Tibial nerve (tissue), 4 donors: Measurements from ENCODE around the gene MUC5B. TPM values are rescaled to one million over a fixed set of nuclear protein-coding genes. Genes with fewer than 3 reads are reported as not detected.

ENCODE experiments used
- DNase-seq, 2 donors: peaks; one replicate each; pipeline ENCODE4 v3.0.0-alpha.2; 2019; ENCODE audit warnings: low spot score in 2 of 2
- H3K27ac ChIP-seq, 4 donors: fragments of 200-600 bp; sonication (generic) in 3 of 4; one replicate each; pipeline ENCODE4 v1.5.1; 2017 to 2019; ENCODE audit warnings: mild to moderate bottlenecking in 1 of 4
- H3K27me3 ChIP-seq, 2 donors: fragments of 200-600 bp; sonication (generic) in 1 of 2; one replicate each; pipeline versions ENCODE4 v1.5.1 to v1.6.0; 2017 to 2019
- H3K36me3 ChIP-seq, 3 donors: fragments of 200-600 bp; sonication (generic); one replicate each; pipeline ENCODE4 v1.5.1; 2018 to 2019
- H3K4me1 ChIP-seq, 4 donors: fragments of 200-600 bp; sonication (generic) in 3 of 4; one replicate each; pipeline ENCODE4 v1.5.1; 2017 to 2019
- H3K4me3 ChIP-seq, 4 donors: fragments of 200-600 bp; sonication (generic) in 3 of 4; one replicate each; pipeline ENCODE4 v1.5.1; 2017 to 2019; ENCODE audit warnings: mild to moderate bottlenecking in 1 of 4, moderate library complexity in 1 of 4
- H3K9me3 ChIP-seq, 4 donors: fragments of 200-600 bp; sonication (generic) in 3 of 4; one replicate each; pipeline ENCODE4 v1.5.1; 2017 to 2019
- CTCF ChIP-seq, 5 experiments: fragments of 200-600 bp in 3 of 5; fragments of 450-650 bp in 2 of 5; sonication (generic) in 3 of 5; IDR thresholded peaks; one replicate each; pipeline ENCODE4 v1.5.1; 2016 to 2019; ENCODE audit warnings: antibody characterized with exemption in 5 of 5, mild to moderate bottlenecking in 3 of 5, moderate library complexity in 2 of 5
- EP300 ChIP-seq, 2 donors: sonication (generic); formaldehyde crosslinking; IDR thresholded peaks; one replicate each; pipeline ENCODE4 v1.6.1; 2017; ENCODE audit warnings: antibody characterized with exemption in 2 of 2, mild to moderate bottlenecking in 1 of 2
- POLR2A ChIP-seq, 2 donors: fragments of 450-650 bp; IDR thresholded peaks; one replicate each; pipeline ENCODE4 v1.6.1; 2017; ENCODE audit warnings: antibody characterized with exemption in 2 of 2, mild to moderate bottlenecking in 2 of 2, moderate library complexity in 2 of 2
- WGBS, 2 donors: methylation state at CpG; one replicate each; pipeline ENCODE4 v1.1.5; 2018; 5-methylcytosine and 5-hydroxymethylcytosine counted together
- total RNA-seq, 4 donors: library from RNA; depleted of rRNA; stranded (reverse); fragments of >200 nt; gene quantifications; one replicate each; pipeline ENCODE4 v1.1.0, GENCODE V29; 2016

Gene MUC5B
- total RNA-seq, 4 donors from 2014 or later, result under 0.01 to 0.22 TPM; not detected in 2

DNA sequence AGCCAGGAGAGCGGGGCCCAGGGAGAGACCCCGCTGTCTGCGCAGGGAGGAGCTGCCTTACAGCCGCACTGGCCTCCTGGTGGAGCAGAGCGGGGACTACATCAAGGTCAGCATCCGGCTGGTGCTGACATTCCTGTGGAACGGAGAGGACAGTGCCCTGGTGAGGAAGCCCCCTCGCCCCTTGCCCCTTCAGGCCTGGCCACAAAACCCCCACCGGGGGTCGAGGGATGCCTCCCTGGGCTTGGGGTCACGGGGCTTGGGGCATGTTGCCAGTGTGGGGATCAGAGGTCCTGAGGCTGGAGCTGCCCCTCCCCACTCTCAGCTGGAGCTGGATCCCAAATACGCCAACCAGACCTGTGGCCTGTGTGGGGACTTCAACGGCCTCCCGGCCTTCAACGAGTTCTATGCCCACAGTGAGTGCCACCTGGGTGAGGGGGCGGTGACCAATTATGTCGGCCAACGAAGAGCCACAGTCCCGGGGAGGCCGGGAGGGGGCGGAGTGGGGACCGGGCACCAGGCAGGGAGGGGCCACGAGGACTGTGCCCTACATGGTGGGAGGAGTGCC, 4.2 kb downstream of the MUC5B start:
- H3K4me1 ChIP-seq, result peaks cover 0 to 29% (median 0%) of the 10 kb centered on the region in 4 donors
- no peak for DNase-seq
- no peaks in the 10 kb centered on the region for H3K36me3 ChIP-seq
- no peak for TF ChIP-seq EP300 (IDR thresholded peaks at IDR 0.05)
- TF ChIP-seq POLR2A (IDR thresholded peaks at IDR 0.05), result no peak
- TF ChIP-seq CTCF (IDR thresholded peaks at IDR 0.05), result no peak
- no peak overlapping the region for H3K4me3 ChIP-seq
- H3K9me3 ChIP-seq, result no peaks in the 10 kb centered on the region
- H3K27me3 ChIP-seq, result peaks cover 0 to 28% of the 10 kb centered on the region in 2 donors
- WGBS, 2 donors, result 48 to 58% methylated on average over 7 to 9 of the region's 23 CpGs
- no peak overlapping the region for H3K27ac ChIP-seq

DNA sequence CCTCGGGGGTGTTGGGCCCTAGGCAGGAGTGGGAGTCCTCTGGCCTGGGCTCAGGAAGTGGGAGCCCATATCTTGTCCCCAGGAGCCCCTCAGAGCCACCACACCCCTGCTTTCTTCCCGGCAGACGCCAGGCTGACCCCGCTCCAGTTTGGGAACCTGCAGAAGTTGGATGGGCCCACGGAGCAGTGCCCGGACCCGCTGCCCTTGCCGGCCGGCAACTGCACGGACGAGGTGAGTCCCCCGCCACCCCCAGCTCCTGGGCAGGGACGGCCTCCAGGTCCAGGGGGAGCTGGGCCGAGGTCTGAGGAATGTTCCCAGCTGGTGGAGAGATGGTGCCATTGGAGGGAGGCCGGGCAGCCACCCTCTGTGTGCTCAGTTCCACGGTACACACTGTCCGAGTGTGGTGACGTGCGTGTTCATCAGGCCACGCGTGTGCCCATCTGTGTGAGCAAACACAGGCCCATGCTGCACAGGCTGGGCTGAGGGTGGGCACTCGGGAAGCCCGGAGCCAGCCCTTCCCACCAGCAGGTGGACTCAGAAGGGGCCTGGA, 4.8 kb downstream of the MUC5B start:
- Histone ChIP-seq H3K36me3 (no peaks in the 10 kb centered on the region), H3K27me3 (peaks cover 0 to 25% of the 10 kb centered on the region in 2 donors), H3K9me3 (no peaks in the 10 kb centered on the region), H3K27ac (no peak overlapping the region), H3K4me1 (peaks cover 0 to 29% (median 0%) of the 10 kb centered on the region in 4 donors), H3K4me3 (no peak overlapping the region)
- TF ChIP-seq EP300 (IDR thresholded peaks at IDR 0.05) (no peak), CTCF (IDR thresholded peaks at IDR 0.05) (no peak), POLR2A (IDR thresholded peaks at IDR 0.05) (no peak)
- no peak for DNase-seq
- 85 to 96% methylated on average over 4 to 7 of the region's 23 CpGs for WGBS, 2 donors

GRCh38 chr11:1228101-1228821, 5.4 kb downstream of the MUC5B start:
- no peaks in the 10 kb centered on the region for H3K9me3 ChIP-seq
- H3K36me3 ChIP-seq, result no peaks in the 10 kb centered on the region
- H3K4me3 ChIP-seq, result no peak overlapping the region
- no peak for TF ChIP-seq EP300 (IDR thresholded peaks at IDR 0.05)
- no peak for TF ChIP-seq CTCF (IDR thresholded peaks at IDR 0.05)
- no peak for TF ChIP-seq POLR2A (IDR thresholded peaks at IDR 0.05)
- WGBS, 2 donors, result 56 to 60% methylated on average over 1 to 3 of the region's 31 CpGs
- H3K4me1 ChIP-seq, result peaks cover 0 to 27% (median 0%) of the 10 kb centered on the region in 4 donors
- DNase-seq, result no peak
- no peak overlapping the region for H3K27ac ChIP-seq
- peaks cover 0 to 18% of the 10 kb centered on the region in 2 donors for H3K27me3 ChIP-seq

- WGBS, 2 donors, result 75 to 90% methylated on average over 11 to 18 of the region's 18 CpGs
These were observed 6.1 kb downstream of the MUC5B start for GRCh38 chr11:1228921-1229451.

More at GRCh38 chr11:1228921-1229451, 6.1 kb downstream of the MUC5B start:
- Histone ChIP-seq H3K4me3 (no peak overlapping the region), H3K36me3 (no peaks in the 10 kb centered on the region), H3K4me1 (peaks cover 0 to 20% (median 0%) of the 10 kb centered on the region in 4 donors), H3K27me3 (peaks cover 0 to 14% of the 10 kb centered on the region in 2 donors), H3K27ac (no peak overlapping the region), H3K9me3 (no peaks in the 10 kb centered on the region)
- no peak for DNase-seq
- no peak for TF ChIP-seq EP300 (IDR thresholded peaks at IDR 0.05)
- TF ChIP-seq CTCF (IDR thresholded peaks at IDR 0.05), result no peak
- no peak for TF ChIP-seq POLR2A (IDR thresholded peaks at IDR 0.05)
